ENCODE measurements around the gene C22orf42. TPM values are rescaled to one million over a fixed set of nuclear protein-coding genes. Genes with fewer than 3 reads are reported as not detected.

C22orf42 gene
- total RNA-seq, 1 donor from 2014 or later: 2.1 TPM

GRCh38 chr22:32100711-32101110 is 58.4 kb downstream of the C22orf42 start:
- peaks cover 52% of the 10 kb centered on the region for H3K27me3 Mint-ChIP-seq
- no peaks in the 10 kb centered on the region for H3K9me3 Mint-ChIP-seq
- no peak for TF ChIP-seq CTCF (conservative IDR thresholded peaks at IDR 0.05)
- H3K36me3 Mint-ChIP-seq: no peaks in the 10 kb centered on the region
- no peaks in the 10 kb centered on the region for H3K4me1 Mint-ChIP-seq (ENCODE audit: unreplicated experiment)
- no peak for DNase-seq (ENCODE audit: extremely low spot score, unreplicated experiment)
- H3K4me3 Mint-ChIP-seq: no peak overlapping the region
- no peak overlapping the region for H3K27ac Mint-ChIP-seq

Other genes starting within 250 kb of the C22orf42 start
- 97.5 and 110 TPM in 2 replicates for gene YWHAH, start 214.8 kb downstream of the C22orf42 start, total RNA-seq (ENCODE audit: low replicate concordance)
- 1.1 and 5.1 TPM in 2 replicates for gene SLC5A1, start 116.0 kb downstream of the C22orf42 start, total RNA-seq (ENCODE audit: low replicate concordance)
- gene RFPL2, start 45.8 kb upstream of the C22orf42 start, total RNA-seq (ENCODE audit: low replicate concordance): 0.43 and 0.69 TPM in 2 replicates
- 0.82 and 1.2 TPM in 2 replicates for gene SLC5A4, start 96.0 kb upstream of the C22orf42 start, total RNA-seq (ENCODE audit: low replicate concordance)
- 0.24 TPM in 1 of 2 replicates, not detected in the other for gene RFPL3, start 198.6 kb upstream of the C22orf42 start, total RNA-seq (ENCODE audit: low replicate concordance)